ENCODE results near the gene TMOD4.
"Not testable (repeated sequence)": the region's sequence is repeated elsewhere in the genome, so short reads cannot be mapped to it uniquely, and the experiment has no call there.

DNA sequence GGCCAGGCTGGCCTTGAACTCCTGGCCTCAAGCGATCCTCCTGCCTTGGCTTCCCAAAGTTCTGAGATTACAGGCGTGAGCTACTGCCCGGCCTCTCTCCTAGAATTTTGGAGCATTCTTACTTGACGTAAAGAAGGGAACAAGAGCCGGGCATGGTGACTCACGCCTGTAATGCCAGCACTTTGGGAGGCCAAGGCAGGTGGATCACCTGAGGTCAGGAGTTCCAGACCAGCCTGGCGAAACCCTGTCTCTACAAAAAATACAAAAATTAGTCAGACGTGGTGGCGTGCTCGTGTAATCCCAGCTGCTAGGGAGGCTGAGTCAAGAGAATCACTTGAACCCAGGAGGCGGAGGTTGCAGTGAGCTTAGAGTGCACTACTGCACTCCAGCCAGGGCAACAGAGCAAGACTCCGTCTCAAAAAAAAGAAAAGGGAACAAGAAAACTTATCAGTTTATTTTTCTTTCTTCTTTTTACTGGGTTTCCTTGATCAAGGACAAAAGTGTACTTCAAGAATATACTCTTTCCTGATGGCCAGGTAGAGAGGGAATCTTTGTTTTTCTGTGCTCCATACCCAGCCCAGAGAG, 29.7 kb upstream of the TMOD4 start:
- TF ChIP-seq, protein P1, sequence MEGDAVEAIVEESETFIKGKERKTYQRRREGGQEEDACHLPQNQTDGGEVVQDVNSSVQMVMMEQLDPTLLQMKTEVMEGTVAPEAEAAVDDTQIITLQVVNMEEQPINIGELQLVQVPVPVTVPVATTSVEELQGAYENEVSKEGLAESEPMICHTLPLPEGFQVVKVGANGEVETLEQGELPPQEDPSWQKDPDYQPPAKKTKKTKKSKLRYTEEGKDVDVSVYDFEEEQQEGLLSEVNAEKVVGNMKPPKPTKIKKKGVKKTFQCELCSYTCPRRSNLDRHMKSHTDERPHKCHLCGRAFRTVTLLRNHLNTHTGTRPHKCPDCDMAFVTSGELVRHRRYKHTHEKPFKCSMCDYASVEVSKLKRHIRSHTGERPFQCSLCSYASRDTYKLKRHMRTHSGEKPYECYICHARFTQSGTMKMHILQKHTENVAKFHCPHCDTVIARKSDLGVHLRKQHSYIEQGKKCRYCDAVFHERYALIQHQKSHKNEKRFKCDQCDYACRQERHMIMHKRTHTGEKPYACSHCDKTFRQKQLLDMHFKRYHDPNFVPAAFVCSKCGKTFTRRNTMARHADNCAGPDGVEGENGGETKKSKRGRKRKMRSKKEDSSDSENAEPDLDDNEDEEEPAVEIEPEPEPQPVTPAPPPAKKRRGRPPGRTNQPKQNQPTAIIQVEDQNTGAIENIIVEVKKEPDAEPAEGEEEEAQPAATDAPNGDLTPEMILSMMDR (IDR thresholded peaks at IDR 0.05; ENCODE audit: insufficient read depth, low read length) = not testable (repeated sequence)
- not testable (repeated sequence) for TF ChIP-seq POLR2AphosphoS5 (IDR thresholded peaks at IDR 0.05; ENCODE audit: low read depth)
- TF ChIP-seq, protein P2, sequence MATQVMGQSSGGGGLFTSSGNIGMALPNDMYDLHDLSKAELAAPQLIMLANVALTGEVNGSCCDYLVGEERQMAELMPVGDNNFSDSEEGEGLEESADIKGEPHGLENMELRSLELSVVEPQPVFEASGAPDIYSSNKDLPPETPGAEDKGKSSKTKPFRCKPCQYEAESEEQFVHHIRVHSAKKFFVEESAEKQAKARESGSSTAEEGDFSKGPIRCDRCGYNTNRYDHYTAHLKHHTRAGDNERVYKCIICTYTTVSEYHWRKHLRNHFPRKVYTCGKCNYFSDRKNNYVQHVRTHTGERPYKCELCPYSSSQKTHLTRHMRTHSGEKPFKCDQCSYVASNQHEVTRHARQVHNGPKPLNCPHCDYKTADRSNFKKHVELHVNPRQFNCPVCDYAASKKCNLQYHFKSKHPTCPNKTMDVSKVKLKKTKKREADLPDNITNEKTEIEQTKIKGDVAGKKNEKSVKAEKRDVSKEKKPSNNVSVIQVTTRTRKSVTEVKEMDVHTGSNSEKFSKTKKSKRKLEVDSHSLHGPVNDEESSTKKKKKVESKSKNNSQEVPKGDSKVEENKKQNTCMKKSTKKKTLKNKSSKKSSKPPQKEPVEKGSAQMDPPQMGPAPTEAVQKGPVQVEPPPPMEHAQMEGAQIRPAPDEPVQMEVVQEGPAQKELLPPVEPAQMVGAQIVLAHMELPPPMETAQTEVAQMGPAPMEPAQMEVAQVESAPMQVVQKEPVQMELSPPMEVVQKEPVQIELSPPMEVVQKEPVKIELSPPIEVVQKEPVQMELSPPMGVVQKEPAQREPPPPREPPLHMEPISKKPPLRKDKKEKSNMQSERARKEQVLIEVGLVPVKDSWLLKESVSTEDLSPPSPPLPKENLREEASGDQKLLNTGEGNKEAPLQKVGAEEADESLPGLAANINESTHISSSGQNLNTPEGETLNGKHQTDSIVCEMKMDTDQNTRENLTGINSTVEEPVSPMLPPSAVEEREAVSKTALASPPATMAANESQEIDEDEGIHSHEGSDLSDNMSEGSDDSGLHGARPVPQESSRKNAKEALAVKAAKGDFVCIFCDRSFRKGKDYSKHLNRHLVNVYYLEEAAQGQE (IDR thresholded peaks at IDR 0.05; ENCODE audit: insufficient replicate concordance, low read depth) = not testable (repeated sequence)

Measured in HL-60 (cell line).